Measurements from ENCODE around the gene FARS2.

The FARS2 gene

DNA sequence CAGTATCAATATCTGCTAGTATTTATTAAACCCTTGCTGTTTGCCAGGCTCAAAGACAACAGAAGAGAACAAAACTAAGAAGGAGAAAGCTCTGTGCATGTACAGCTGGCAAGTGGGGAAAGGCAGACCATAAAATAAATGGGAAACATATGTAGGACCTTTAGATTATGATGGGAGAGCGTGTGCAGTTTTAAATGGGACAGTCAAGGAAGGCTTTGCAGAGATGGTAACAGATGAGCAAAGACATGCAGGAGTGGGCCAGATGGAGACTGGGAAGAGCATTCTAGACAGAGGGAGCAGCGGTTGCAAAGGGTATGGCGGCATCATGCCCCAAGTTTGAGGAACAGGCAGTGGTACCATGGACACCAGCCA is 485.4 kb downstream of the FARS2 start:
- Histone ChIP-seq H3K36me3 (ENCODE audit: control insufficient read depth, insufficient read depth, low read length) (no peaks in the 10 kb centered on the region), H3K9me3 (ENCODE audit: control insufficient read depth, insufficient read depth, low read length) (no peaks in the 10 kb centered on the region), H3K27me3 (ENCODE audit: control insufficient read depth, insufficient read depth, low read length) (no peaks in the 10 kb centered on the region), H3K4me3 (ENCODE audit: low read depth, low read length) (no peak overlapping the region), H3K4me1 (ENCODE audit: control insufficient read depth, insufficient read depth, low read length) (peaks cover 3% of the 10 kb centered on the region), H3K9ac (ENCODE audit: low read depth, low read length) (no peak overlapping the region)

DNA sequence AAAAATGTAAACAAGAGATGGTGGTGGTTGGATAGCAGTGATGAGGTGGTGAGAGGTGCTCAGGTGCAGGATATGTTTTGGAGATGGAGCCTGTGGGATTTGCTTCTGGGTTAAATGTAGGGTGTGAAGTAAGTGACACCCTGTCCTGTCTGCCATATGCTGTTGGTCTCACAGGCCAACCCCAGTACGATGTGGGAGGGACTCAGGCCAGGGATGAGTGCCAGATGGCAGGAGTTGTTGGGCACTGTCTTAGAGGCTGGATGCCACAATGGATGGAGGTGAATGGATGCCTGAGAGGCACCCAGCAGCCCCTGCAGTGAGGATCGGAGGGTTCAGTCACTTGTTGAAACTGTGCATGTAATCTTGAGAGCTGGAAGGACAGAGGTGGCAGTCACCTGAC is 486.1 kb downstream of the FARS2 start:
- peaks cover 8% of the 10 kb centered on the region for H3K4me1 ChIP-seq (ENCODE audit: control insufficient read depth, insufficient read depth, low read length)
- H3K9me3 ChIP-seq (ENCODE audit: control insufficient read depth, insufficient read depth, low read length), result no peaks in the 10 kb centered on the region
- no peak overlapping the region for H3K9ac ChIP-seq (ENCODE audit: low read depth, low read length)
- no peaks in the 10 kb centered on the region for H3K27me3 ChIP-seq (ENCODE audit: control insufficient read depth, insufficient read depth, low read length)
- no peak overlapping the region for H3K4me3 ChIP-seq (ENCODE audit: low read depth, low read length)
- H3K36me3 ChIP-seq (ENCODE audit: control insufficient read depth, insufficient read depth, low read length), result no peaks in the 10 kb centered on the region

DNA sequence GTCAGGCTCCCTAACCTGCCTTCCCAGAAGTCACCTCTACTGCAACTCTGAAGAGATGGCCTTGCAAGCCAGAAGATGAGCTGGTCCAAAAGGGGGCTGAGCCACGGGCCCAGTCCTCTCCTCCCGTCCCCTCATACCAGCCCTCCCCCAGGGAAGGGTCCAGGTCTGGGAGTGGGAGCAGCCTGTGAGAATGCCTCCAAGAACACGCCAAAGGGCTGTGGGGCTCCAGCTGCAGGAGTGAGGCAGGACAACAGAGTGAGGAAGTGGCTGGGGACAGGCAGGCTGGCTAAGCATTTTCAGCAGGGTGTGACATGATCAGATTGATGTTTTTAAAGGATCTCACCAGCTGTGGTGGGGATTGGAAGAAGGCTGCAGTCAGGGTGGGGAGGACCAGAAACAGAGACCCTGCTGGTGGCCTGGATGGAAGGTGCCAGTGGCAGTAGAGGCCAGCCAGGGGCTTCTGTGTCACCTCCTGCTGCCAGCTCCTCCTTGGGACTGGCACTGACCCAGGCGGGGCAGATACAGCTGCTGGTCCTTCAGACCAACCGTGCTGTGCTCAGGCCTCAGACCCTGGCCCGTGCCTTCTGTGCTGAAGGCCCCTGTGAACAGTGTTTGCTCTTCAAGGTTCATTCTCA is 487.8 kb downstream of the FARS2 start:
- Histone ChIP-seq H3K27me3 (ENCODE audit: control insufficient read depth, insufficient read depth, low read length) (no peaks in the 10 kb centered on the region), H3K4me1 (ENCODE audit: control insufficient read depth, insufficient read depth, low read length) (peaks cover 8% of the 10 kb centered on the region), H3K4me3 (ENCODE audit: low read depth, low read length) (no peak overlapping the region), H3K36me3 (ENCODE audit: control insufficient read depth, insufficient read depth, low read length) (no peaks in the 10 kb centered on the region), H3K9me3 (ENCODE audit: control insufficient read depth, insufficient read depth, low read length) (no peaks in the 10 kb centered on the region), H3K9ac (ENCODE audit: low read depth, low read length) (no peak overlapping the region)

DNA sequence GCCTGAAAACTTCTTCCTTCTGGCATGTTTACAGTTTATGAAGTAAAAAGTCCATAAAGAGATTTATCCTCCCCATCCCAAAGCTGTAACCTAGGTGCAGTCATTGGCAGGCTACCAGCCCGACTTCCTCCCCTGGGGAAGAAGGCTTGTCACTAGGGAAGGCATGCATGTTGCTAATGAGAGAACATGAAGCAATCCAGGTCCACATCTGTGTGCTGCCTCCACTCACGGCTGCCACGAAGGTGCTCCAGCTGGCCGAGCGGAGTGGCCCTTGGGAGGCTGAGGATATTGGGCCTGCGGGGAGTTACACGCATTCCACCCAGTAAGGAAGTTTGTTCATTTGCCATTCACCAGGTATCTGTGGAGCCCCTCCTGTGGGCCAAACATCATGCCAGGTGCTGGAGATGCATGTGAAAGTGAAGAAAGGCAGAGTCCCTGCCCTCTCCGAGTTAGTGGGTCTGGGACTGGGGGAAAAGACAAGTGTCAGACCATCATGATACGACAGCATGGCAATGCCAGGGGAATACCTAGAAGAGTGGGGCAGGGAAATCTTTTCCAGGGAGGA is 488.4 kb downstream of the FARS2 start:
- H3K9me3 ChIP-seq (ENCODE audit: control insufficient read depth, insufficient read depth, low read length), result no peaks in the 10 kb centered on the region
- no peak overlapping the region for H3K9ac ChIP-seq (ENCODE audit: low read depth, low read length)
- H3K4me3 ChIP-seq (ENCODE audit: low read depth, low read length), result no peak overlapping the region
- H3K36me3 ChIP-seq (ENCODE audit: control insufficient read depth, insufficient read depth, low read length), result no peaks in the 10 kb centered on the region
- H3K27me3 ChIP-seq (ENCODE audit: control insufficient read depth, insufficient read depth, low read length), result no peaks in the 10 kb centered on the region
- peaks cover 8% of the 10 kb centered on the region for H3K4me1 ChIP-seq (ENCODE audit: control insufficient read depth, insufficient read depth, low read length)

DNA sequence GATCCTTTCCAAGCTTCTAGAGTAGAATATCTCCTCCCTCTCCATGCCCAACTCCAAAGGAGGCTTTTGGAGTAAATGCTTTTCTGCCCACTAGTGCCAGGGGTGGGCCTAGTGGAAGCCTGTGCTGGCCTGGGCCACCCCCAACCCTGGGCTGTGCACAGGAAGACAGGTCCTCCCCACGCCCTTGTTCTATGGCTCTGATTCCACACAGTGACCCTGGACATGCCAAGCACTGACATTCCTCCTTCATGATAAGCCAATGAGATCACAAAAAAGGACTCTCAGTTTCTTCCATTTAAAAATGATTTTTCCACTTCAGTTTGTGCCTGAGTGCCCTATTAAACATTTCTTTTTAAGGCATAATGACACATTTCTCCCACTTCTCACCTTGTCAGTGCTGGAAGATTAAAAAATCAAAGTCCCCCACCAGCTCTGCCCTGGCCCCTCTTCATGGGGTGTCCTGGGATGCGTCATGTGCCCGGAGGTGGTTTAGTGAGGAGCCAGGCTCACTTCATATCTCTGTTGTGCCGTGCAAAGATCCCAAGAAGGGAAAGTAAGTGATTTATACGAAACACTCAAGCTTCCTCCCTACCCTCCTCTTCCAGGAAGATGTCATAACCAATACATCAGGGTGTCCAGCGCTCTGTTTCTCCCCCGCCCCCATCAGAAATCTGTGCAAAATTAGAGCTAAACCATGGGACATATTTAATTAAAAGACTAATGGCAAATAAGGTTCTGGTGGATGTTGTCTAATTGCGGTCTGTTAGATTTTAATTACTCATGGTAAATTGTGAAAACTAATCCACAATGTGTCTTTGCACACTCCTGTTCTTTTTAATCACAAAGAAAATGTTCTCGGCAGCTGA is 490.4 kb downstream of the FARS2 start:
- Histone ChIP-seq H3K4me3 (ENCODE audit: low read depth, low read length) (no peak overlapping the region), H3K9me3 (ENCODE audit: control insufficient read depth, insufficient read depth, low read length) (no peaks in the 10 kb centered on the region), H3K27me3 (ENCODE audit: control insufficient read depth, insufficient read depth, low read length) (no peaks in the 10 kb centered on the region), H3K9ac (ENCODE audit: low read depth, low read length) (no peak overlapping the region), H3K4me1 (ENCODE audit: control insufficient read depth, insufficient read depth, low read length) (peaks cover 8% of the 10 kb centered on the region), H3K36me3 (ENCODE audit: control insufficient read depth, insufficient read depth, low read length) (no peaks in the 10 kb centered on the region)

DNA sequence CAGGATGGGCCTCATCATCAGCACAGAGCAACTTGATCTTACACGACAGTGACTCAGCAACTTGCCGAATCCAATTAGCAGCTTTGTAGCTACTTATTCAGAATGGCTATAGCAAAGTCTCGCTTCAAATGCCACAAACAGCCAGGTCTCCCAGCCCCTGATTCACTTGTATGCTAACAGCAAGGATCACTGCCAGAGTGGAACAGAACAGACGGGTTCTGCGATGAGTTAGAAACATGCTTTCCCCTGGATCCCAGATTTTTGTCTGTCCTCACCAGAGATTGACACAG is 491.0 kb downstream of the FARS2 start:
- H3K9ac ChIP-seq (ENCODE audit: low read depth, low read length), result no peak overlapping the region
- no peak overlapping the region for H3K4me3 ChIP-seq (ENCODE audit: low read depth, low read length)
- H3K4me1 ChIP-seq (ENCODE audit: control insufficient read depth, insufficient read depth, low read length), result peaks cover 8% of the 10 kb centered on the region
- no peaks in the 10 kb centered on the region for H3K36me3 ChIP-seq (ENCODE audit: control insufficient read depth, insufficient read depth, low read length)
- H3K9me3 ChIP-seq (ENCODE audit: control insufficient read depth, insufficient read depth, low read length), result no peaks in the 10 kb centered on the region
- no peaks in the 10 kb centered on the region for H3K27me3 ChIP-seq (ENCODE audit: control insufficient read depth, insufficient read depth, low read length)

DNA sequence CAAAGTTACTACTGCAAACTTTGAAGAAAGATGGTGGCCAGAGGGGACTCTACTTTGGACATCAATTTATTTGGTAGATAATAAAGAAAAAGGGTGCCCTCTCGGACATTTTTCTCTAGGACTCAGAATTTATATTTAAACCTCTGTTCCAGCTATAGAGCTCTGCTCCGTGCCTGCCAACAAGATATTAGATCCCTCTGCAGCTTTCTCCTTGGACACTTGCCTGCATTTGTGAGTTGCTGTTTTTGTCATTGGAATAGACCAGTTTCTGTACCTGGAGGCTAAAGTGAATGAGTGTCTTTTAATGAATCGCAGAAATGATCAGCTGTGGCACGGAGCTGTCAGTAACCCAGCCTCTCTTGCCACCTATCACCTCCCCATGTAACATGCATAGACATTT is 491.9 kb downstream of the FARS2 start:
- H3K9ac ChIP-seq (ENCODE audit: low read depth, low read length), result no peak overlapping the region
- peaks cover 8% of the 10 kb centered on the region for H3K4me1 ChIP-seq (ENCODE audit: control insufficient read depth, insufficient read depth, low read length)
- no peaks in the 10 kb centered on the region for H3K9me3 ChIP-seq (ENCODE audit: control insufficient read depth, insufficient read depth, low read length)

DNA sequence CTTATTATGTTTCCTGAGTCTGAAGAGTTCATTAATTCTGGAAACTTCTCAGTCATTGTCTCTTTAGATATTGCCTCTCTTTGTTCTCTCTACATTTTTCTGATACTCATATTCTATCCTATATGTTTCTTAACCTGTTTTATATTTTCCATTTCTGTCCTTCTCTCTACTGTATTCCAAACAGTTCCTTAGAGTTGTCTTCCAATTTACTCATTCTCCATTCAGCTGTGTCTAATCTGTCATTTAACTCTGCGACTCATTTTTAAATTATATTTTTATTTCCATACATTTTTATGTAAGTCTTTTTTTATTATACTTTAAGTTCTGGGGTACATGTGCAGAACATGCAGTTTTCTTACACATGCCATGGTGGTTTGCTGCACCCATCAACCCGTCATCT is 493.6 kb downstream of the FARS2 start:
- Histone ChIP-seq H3K9me3 (ENCODE audit: control insufficient read depth, insufficient read depth, low read length) (no peaks in the 10 kb centered on the region), H3K4me3 (ENCODE audit: low read depth, low read length) (no peak overlapping the region), H3K36me3 (ENCODE audit: control insufficient read depth, insufficient read depth, low read length) (no peaks in the 10 kb centered on the region), H3K27me3 (ENCODE audit: control insufficient read depth, insufficient read depth, low read length) (no peaks in the 10 kb centered on the region), H3K4me1 (ENCODE audit: control insufficient read depth, insufficient read depth, low read length) (peaks cover 8% of the 10 kb centered on the region), H3K9ac (ENCODE audit: low read depth, low read length) (no peak overlapping the region)

More for the DNA sequence above, 491.9 kb downstream of the FARS2 start:
- Histone ChIP-seq H3K4me3 (ENCODE audit: low read depth, low read length) (no peak overlapping the region), H3K27me3 (ENCODE audit: control insufficient read depth, insufficient read depth, low read length) (no peaks in the 10 kb centered on the region), H3K36me3 (ENCODE audit: control insufficient read depth, insufficient read depth, low read length) (no peaks in the 10 kb centered on the region)

DNA sequence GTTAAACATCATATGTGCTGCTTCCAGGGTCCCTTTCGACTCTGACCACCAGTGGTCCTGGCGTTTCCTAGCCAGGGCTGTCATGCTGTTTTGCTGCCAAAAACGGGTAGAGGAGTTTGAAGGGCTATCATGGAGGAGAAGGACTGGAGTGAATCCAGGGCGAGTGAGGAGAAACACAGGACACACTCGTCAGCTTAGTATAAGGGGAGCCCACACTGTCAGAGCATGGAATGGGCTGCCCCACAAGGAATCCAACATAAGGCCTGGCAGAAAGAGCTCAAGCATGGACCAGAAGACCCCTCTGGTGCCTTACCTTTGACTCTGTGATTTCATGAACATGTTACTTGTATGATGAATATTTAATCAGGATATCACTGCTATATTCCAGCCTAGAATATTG is 498.3 kb downstream of the FARS2 start:
- Histone ChIP-seq H3K27me3 (ENCODE audit: control insufficient read depth, insufficient read depth, low read length) (no peaks in the 10 kb centered on the region), H3K9me3 (ENCODE audit: control insufficient read depth, insufficient read depth, low read length) (no peaks in the 10 kb centered on the region), H3K4me1 (ENCODE audit: control insufficient read depth, insufficient read depth, low read length) (no peaks in the 10 kb centered on the region), H3K9ac (ENCODE audit: low read depth, low read length) (no peak overlapping the region), H3K4me3 (ENCODE audit: low read depth, low read length) (no peak overlapping the region), H3K36me3 (ENCODE audit: control insufficient read depth, insufficient read depth, low read length) (no peaks in the 10 kb centered on the region)

DNA sequence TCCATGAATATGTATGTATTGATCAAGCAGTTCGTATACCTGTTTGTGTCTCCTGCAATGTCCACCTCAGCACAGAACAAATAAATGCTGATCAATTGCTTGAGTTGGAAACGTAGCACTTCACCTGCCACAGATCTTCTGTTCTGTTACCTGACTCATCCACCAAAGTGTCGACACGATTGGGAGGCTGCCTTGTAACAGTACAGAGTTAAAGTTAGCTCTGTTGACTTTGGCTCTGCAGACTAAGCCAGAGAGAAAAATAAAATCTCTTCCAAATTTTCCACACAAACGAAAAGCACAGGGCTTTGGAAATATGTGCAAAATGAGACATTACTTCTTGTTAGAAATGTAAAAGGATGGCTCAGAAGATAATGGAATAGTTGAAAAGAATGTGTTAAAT is 500.1 kb downstream of the FARS2 start:
- no peaks in the 10 kb centered on the region for H3K36me3 ChIP-seq (ENCODE audit: control insufficient read depth, insufficient read depth, low read length)
- H3K4me3 ChIP-seq (ENCODE audit: low read depth, low read length), result no peak overlapping the region
- no peak overlapping the region for H3K9ac ChIP-seq (ENCODE audit: low read depth, low read length)
- no peaks in the 10 kb centered on the region for H3K9me3 ChIP-seq (ENCODE audit: control insufficient read depth, insufficient read depth, low read length)
- no peaks in the 10 kb centered on the region for H3K27me3 ChIP-seq (ENCODE audit: control insufficient read depth, insufficient read depth, low read length)
- no peaks in the 10 kb centered on the region for H3K4me1 ChIP-seq (ENCODE audit: control insufficient read depth, insufficient read depth, low read length)

DNA sequence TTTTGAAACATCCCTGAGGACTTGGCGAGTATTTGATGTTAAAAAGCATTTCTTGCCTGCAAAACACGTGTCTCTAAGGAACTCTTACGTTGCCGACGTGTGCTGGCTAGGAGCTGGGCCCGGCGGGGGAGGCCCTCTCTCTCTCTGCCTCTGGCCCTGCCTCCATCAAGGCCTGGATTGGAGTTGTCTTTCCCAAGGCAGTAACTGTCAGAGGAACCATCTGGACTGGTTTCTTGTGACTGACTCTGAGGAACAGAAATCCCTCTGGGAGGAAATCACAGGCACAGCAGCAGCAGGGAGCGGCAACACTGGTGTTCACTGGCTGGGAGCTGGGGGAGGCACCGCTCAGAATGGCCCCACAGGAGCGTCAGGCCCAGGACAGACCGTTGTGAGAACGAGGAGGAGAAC is 501.3 kb downstream of the FARS2 start:
- Histone ChIP-seq H3K9ac (ENCODE audit: low read depth, low read length) (no peak overlapping the region), H3K9me3 (ENCODE audit: control insufficient read depth, insufficient read depth, low read length) (no peaks in the 10 kb centered on the region), H3K4me3 (ENCODE audit: low read depth, low read length) (no peak overlapping the region), H3K36me3 (ENCODE audit: control insufficient read depth, insufficient read depth, low read length) (no peaks in the 10 kb centered on the region), H3K4me1 (ENCODE audit: control insufficient read depth, insufficient read depth, low read length) (no peaks in the 10 kb centered on the region), H3K27me3 (ENCODE audit: control insufficient read depth, insufficient read depth, low read length) (no peaks in the 10 kb centered on the region)

DNA sequence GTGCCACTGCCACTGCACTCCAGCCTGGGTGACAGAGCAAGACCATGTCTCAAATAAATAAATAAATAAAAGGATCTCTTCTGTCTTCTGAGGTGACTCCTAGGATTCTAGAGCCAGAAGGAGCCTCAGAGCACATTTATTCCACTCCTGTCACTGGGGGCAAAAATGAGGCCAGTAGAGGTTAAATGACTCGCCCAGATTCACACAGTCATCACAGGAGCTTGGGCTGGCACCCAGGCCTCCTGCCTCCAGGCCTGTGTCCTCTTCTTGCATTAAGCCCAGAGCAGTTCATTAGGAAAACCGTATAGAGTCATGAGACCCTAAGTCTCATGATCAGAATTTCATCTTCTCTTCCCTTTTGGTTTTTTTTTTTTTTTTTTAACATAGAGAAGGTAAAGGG is 502.1 kb downstream of the FARS2 start:
- no peaks in the 10 kb centered on the region for H3K4me1 ChIP-seq (ENCODE audit: control insufficient read depth, insufficient read depth, low read length)

More for the DNA sequence above, 502.1 kb downstream of the FARS2 start:
- H3K9ac ChIP-seq (ENCODE audit: low read depth, low read length), result no peak overlapping the region
- no peak overlapping the region for H3K4me3 ChIP-seq (ENCODE audit: low read depth, low read length)
- no peaks in the 10 kb centered on the region for H3K9me3 ChIP-seq (ENCODE audit: control insufficient read depth, insufficient read depth, low read length)
- no peaks in the 10 kb centered on the region for H3K36me3 ChIP-seq (ENCODE audit: control insufficient read depth, insufficient read depth, low read length)
- no peaks in the 10 kb centered on the region for H3K27me3 ChIP-seq (ENCODE audit: control insufficient read depth, insufficient read depth, low read length)
